SK-N-SH treated with all-trans-retinoic acid at 6 μM for 48 hours (cell line): ENCODE measurements around the gene PSMD8.

Experiments
- GLIS3 ChIP-seq: fragments of 250-450 bp; sonication (Bioruptor Pico); IDR thresholded peaks from 2 replicates; pipeline ENCODE4 v1.5.0; 2020; ENCODE audit warnings: mild to moderate bottlenecking, moderate library complexity
- PPARA ChIP-seq: fragments of 250-450 bp; sonication (Bioruptor Pico); IDR thresholded peaks from 2 replicates; pipeline ENCODE4 v1.5.0; 2020; ENCODE audit warnings: mild to moderate bottlenecking, borderline replicate concordance

DNA sequence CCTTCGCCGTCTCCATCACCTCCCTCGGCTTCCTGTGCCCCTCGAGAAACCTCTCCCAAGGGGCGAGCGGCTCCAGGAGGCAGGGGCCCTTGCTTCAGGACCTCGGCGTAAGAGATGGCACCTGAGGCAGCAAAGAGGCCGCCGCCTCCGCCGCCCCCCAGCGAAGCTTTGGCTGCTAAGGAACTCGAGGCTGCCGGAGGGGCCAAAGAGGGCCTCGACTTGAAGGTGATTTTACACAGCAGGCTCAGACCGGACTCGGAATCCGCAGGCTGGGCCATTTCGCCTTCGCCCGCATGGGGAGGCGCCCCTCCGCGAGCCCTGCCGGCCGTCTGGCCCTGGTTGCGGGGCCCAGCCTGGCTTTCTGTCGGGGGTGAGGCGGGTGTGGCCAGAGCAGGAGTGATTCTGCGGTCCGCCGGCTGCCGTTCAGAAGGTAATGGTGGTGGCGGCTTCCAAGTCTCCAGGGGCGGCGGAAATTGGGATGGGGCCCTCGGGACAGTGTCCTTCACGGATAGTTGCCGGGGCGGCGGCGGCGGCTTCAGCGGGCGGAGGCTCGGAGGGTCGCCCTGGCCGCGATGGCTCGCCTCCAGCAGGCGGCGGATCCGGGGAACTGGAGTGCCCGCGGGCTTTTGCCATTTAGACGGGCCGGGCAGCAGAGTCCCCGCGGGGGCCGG, 12.1 kb downstream of the PSMD8 start:
- TF ChIP-seq GLIS3 (CRISPR knock-in tag) (no peak), PPARA (CRISPR knock-in tag) (no peak)
